Nucleus accumbens (tissue), 56 donors: ENCODE measurements around the gene ABHD16A.
A peak's percentile ranks its signal among the peaks of the same experiment; 100 is the strongest.

Experiments
- DNase-seq, 56 donors: peaks; one replicate each; lab custom pipeline; 2025; lab: John Stamatoyannopoulos, UW

The ABHD16A gene

DNA sequence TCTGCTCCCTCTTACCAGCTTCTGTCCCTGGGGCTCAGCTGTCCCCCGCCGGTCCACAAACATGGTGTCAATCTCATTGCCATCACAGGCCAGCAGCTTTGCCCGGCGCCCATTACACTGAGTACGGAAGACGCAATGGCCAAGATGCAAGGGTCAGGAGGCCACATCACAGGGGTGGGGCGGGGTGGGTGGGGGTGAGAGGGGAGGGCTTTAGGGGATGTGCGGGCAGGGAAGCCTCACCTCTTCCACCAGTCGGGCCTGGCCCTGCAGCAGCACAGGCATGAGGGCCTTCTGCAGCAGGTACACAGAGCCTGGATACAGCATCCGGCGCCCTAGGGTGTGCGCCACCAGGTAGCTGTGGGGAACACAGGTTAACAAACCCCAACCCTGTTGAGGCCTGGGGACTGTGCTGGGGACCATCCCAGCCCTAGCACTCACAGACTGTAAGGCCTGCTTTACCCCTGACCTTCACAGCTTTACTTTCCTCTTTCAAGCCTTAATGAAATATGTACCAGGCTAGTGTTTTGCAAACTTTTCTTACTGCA lies 11.5 kb downstream of the ABHD16A start:
- DNase-seq = no peak

DNA sequence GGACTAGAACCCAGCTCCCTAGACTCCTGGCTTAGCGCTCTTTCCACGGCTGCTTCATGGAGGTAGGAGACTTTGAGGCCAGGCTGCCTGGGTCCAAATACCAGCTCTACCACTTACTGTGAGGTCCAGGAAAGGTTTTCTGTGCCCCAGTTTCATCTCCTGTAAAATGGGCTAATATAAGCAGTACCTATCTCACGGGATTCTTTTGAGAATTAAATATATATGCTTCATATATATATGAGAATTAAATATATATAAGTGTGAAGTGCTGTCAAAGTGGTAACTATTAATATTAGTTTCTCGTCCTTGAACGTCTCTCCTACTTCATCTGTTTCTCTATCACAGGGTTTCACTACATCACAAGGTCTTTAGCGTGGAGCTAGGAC lies 12.1 kb downstream of the ABHD16A start:
- DNase-seq = no peak

DNA sequence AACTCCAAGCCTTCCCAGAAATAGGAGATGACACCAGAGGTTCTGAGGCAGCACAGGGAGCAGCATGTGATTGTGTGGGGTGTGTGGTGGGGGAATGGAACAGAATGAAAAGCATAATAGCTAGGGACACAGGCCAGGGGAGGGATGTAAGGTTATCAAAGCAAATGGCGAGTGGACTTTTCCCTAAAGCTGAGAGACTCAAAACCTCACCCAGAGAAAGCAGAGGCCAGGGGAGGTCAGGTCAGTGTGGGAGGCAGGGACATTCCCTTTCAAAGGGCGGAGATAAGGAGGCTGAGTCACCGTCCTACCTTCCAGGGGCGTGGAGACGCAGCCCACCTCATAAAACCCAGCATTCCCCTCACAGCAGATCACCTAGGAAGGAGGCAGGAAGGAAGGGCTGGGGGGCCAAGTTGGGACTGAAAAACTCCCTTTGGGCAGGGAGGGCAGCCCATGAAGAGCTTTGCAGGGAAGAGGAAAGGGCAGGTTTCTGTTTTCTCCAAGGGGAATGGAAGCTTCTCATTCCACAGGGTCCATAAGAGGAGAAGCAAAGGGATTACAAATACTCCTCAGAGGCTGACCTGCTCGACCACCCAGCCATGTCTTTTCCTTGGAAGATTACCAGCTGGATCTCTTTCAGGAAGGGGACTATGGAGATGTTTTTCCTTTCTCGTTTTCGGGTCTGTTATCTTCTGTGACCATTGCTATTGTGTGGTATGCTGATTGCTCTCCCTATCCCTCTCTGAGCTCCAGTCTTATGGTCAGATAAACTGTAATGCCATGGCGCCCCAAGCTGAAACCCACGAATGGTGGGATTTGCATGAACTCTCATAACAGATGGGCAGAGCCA lies 12.7 kb downstream of the ABHD16A start:
- peak in 13 of 56 donors; percentile 3 to 38 (median 15) for DNase-seq

DNA sequence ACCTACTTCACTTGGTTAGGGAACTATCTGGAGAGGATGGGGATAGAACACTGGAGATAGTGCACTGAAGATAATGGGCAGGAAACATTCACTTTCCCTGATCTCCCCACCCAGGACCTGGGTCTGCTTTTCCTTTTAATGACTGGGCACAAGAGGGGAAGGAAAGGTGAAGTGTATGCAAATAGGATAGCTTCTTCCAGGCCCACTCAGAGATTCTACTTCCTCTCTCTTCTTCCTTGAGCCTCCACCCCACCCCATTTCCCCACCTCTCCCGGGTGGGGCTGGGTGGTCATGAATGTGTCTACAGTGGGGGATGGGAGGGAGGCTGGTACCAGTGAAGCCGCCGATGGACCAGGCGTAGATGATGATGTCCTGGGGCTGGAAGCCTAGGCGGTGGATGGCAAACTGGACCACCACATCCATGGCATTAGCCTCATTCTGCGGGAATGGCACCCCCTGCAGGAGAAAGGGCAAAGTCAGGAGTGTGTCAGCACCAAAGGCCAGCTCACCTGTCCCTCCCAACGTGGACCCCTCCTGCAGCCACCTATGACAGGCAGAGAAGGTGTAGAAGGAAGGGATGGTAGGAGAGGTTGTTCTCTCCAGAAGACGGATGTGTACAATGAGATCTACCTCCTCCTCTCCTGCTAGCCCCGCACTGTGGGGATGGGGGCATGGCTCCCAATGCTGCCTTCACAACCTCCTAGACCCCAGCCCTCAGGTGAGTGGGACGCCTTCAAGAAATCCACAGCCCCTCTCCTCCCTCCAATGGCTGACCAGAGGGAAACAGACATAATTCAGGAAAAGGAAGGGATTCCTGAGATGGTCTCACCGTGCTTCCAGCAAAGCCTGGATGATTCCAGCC lies 13.6 kb downstream of the ABHD16A start:
- DNase-seq = peak in 1 of 56 donors; percentile 12

DNA sequence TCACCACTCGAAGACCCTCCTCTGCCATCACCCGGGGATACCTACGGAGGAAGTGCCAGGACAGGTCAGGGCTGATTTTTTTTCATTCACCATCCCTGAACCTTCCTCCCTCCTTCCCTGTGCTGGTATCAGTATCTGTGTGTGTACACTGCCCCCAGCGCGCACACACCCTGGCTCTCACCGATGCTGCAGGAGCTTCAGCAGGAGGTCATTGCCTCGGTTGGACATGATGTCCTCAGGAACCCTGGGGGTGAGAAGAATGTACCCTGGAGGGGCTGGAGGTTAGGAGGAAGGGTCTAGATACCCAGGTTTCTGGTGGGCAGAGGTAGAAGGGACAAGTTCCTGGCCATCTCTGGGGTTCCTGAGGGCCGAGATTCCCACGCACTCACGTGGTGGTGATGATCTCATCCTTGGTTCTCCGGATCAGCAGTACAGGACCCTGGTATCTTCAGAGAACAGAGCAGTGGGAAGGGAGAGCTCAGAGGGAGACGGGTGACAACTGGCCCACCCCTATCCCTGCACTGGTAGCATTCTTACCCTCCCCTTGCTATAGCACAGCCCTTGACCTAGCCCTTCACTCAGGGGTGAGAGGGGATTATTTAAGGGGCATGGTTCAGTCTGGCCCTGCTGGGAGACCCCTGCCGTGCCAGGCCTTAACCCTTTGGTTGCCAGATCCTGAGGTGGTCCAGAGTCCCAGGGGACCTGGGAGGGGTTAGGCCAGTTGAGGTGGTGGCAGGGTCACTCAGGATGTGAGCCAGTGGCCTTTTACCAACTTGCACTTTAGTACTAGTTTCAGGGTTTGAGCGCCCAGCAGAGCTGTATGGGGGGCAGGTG lies 15.0 kb downstream of the ABHD16A start:
- DNase-seq = no peak

DNA sequence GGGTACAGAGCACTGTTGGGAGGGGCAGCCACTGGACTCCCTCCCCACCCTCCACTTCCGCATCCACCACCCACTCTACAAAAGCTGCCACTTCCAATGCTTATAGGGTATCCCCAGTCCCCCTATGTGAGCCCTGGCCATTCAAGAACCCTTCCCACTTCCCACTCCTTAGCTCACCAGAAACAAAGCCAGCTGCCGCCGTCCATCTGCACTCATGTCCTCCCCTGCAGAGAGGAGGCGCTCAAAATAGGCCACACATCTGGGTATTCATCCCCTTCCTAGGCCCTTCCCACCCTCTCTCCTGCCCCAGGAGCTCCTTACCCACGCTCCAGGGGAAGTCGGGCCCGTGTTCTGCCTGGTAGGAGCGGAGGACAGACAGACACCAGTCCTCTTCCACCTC lies 15.8 kb downstream of the ABHD16A start:
- no peak for DNase-seq

DNA sequence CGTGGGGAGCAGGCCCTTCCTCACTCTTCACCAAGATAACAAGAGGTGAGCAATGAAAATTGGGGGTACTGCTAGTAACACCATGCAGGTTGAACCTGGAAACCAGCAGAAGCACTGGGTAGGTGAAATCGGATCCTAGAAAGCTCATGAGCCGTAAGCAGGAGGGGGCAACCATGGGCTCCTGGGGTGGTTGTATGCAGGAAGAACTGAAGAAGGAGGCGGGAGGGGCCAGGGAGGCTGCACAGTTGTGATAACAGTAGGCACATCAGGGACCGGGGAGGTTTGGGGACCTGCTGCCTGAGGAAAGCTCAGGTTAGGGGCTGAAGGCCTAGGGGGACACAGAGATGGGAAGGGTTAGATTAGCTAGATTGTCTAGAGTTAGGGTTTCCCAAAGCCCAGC lies 16.6 kb downstream of the ABHD16A start:
- DNase-seq = no peak

DNA sequence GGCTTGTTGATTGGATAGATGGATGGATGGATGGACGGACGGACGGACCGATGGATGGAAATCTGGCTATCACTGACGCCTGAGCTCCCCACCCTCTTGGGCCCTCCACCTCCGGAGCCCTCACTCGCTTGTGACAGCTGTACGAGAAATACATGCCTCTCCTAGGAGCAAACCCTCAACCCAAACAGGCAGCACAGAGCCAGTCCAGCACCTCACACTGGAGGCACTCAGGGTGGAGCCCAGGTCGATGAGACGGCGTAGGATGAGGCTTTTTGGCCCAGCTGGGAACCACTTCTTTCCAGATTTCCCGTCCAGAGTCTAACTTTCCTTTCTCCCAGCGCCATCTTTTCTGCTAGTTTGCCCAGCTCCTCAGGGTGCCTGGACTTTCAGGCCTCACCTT lies 19.5 kb downstream of the ABHD16A start:
- no peak for DNase-seq

DNA sequence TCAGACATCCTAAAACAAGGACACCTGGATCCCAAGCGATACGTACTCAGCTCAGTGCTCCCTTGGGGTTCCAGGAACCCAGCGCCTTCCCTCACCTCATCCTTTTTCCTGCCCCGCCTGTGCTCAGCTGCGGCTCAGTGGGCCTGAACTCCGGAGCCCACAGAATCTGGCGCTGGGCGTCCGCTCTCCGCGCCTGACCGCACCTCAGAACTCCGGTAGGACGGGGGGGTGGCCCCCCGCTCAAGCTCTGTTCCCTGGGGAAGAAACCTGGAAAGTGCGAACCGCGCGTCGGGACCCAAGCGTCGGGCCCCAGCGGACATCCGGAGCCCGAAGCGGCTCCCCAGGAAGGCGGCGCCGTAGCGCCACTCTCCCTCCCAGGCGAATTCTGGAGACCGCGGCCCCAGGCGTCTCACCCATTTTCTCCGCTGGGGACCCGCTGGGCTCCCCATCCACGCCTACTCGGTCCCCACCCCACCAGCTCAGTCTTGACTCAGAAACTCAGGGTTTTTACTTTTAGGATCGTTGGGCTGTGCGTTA lies 21.9 kb downstream of the ABHD16A start:
- DNase-seq = peak in 10 of 56 donors; percentile 4 to 48 (median 18)

DNA sequence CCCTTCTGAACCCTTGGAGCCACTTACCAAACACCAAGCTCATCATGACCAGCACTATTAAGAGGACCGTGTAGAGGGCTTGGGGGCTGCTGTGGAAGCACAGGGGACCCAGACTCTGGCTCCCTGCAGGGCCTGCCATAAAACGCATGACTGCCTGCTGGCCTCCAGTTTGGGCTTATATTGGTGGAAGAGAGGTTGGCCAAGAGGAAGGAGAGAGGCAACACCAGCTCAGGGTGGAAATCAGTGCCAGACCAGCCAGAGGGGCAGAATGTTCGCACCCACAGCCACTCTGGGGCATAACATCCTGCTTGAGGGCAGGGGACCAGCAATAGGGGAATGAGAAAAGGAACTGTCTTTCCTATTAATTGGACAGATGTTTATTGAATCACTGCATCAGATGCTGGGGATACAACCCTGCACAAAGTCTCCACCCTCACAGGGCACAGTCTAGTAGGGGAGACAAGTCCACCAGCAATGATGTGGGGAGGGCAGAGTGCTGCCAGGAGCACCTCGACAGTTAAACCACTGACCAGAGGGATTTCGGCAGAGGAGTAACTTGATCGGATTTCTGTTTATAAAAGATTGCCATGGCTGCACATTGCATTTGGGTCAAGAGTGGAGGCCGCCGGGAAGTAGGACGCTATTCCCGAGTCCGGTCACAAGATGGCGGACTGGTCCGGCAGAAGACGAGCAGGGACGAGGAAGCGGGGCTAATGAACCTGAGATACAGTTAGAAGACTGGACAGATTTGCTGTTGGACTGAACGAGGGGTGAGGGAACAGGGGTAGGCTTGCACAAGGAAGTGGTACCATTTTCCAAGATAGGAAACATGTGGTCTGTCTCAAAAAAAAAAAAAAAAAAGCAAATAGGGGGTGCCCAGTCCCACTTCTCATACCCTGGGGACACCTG lies 22.6 kb downstream of the ABHD16A start, which contains the start of gene LY6G5C:
TSS of gene LY6G5C (minus strand) at position 842 of the 909 bp plus-strand sequence. CDS start at position 148, 694 bp downstream.
- peak in 51 of 56 donors; percentile 6 to 84 (median 52) for DNase-seq

DNA sequence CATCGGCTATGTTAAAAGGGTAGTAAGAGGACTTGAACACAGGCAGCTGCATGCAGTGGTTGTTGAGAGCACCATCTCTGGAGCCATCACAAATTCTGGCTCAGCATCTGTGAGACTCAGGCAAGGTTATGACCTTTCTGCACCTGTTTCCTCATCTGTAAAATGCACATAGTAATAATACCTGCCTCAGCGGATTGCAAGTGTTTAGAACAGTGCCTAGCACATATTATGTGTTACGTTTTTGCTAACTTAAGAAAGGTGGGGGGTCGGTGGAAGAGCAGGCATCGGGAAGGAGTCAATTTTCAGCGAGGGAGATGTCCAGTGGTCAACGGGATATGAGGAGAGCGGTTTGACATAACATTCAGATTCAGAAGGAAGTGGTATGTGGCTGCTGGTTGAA lies 25.2 kb downstream of the ABHD16A start:
- DNase-seq = no peak

DNA sequence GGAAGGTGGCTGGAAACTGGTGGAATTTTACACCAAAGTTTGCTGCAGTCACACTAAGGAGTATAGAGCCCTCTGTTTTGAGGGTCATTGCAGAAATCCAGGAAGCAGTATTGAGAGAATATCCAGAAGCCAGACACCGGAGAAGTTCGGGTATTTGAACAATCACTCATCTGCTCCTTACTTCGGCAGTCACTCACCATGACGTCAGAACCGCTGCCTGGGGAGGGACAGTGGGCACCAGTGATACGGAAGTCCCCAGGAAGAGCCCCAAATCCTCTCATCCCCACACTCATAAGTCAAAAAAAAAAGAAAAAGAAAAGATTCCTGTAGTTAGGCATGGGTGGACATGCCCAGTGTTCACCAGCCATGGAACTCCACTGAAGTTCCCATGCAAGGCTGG lies 26.2 kb downstream of the ABHD16A start:
- DNase-seq = no peak

DNA sequence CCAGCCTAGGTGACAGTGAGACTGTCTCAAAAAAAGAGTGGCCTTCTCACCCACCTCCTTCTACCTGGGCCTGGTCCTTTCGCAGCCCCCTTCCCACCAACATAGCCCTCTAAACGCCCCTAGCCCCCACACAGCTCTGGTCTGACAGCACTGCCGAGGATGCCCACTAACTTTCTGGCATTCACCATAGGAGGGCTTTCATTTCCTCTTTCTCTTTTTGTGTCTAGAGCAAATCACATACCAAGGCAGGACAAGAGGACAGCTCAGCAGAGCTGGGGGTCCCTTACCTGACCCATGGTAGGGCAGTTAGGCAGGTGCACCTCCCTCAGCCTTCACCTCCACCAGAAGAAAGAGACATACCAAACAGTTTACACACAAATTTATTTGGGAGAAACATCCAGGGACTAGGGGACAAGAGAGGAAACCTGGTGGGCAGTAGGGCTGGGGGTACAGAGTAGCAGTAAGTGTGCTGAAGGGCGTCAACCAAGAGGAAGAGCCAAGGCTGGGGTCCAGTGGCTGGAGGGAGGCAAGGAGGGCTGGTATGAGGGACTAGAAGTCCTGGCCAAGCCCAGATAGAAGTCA lies 26.7 kb downstream of the ABHD16A start:
- DNase-seq = no peak

DNA sequence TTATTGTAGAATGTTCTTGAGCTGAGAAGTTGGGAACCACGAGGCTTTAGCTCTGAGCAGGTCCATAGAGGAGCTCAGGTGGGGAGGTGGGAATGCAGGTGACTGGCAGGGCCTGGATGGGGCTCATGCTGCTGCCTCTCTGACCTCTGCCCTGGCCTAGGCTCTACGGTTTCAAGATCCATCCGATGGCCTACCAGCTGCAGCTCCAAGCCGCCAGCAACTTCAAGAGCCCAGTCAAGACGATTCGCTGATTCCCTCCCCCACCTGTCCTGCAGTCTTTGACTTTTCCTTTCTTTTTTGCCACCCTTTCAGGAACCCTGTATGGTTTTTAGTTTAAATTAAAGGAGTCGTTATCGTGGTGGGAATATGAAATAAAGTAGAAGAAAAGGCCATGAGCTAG lies 33.4 kb downstream of the ABHD16A start, which contains the start of gene LY6G5B:
TSS of gene LY6G5B (plus strand) at position 301 of the 400 bp plus-strand sequence. CDS start 975 bp downstream, outside the sequence.
- DNase-seq = no peak

DNA sequence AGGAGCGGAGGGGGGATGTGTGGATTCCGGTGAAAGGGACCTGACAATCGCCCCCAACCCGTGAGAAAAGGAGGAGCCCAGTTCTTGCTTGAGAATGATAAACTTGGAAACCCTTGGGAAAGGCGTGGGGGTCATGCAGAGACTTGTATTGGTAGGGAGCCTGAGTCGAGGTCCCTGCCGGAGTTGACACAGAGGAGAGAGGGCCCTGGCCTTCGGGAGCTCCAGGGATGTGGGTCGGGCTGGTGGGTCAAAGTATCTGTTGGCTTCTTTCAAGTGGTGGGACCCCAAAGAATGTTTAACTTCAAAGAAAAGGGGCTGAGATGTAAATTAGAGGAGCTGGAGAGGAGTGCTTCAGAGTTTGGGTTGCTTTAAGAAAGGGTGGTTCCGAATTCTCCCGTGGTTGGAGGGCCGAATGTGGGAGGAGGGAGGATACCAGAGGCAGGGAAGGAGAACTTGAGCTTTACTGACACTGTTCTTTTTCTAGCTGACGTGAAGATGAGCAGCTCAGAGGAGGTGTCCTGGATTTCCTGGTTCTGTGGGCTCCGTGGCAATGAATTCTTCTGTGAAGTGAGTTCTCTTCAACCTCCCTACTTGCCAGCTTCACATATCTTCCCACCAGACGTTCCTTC lies 36.7 kb downstream of the ABHD16A start:
- DNase-seq = no peak

DNA sequence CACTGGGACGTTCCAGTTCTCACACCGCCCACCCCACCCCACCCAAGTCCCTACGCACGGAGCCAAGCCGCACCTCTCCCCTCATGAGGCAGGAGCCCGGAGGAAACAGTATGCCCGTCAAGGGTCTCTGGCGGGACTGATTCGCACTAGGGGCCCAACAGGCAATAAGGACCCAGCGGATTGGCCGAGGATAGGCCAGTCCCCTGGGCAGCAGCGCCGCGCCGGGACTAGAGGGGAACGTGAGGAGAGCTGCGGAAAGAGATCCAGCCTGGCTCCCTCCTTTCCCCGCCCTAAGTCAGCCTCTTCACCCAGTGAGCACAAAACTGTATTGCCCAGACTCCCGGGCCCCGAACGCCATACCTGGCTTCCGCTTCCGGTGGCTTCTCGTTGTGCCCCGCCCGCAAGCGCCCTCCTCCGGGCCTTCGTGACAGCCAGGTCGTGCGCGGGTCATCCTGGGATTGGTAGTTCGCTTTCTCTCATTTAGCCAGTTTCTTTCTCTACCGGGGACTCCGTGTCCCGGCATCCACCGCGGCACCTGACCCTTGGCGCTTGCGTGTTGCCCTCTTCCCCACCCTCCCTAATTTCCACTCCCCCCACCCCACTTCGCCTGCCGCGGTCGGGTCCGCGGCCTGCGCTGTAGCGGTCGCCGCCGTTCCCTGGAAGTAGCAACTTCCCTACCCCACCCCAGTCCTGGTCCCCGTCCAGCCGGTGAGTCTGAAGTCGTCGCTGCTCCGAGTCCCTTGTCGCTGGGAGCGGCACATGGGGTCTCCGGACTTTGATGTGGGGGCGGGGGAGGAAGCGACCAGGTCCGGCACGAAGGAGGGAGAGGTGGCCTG lies 37.4 kb downstream of the ABHD16A start, which contains the start of gene CSNK2B:
TSS of gene CSNK2B (plus strand) at position 580 of the 836 bp plus-strand sequence. CDS start 752 bp downstream, outside the sequence.
- DNase-seq = peak; percentile 88 to 100 (median 98)
